Measurements from ENCODE around the gene OR5AN1.

DNA sequence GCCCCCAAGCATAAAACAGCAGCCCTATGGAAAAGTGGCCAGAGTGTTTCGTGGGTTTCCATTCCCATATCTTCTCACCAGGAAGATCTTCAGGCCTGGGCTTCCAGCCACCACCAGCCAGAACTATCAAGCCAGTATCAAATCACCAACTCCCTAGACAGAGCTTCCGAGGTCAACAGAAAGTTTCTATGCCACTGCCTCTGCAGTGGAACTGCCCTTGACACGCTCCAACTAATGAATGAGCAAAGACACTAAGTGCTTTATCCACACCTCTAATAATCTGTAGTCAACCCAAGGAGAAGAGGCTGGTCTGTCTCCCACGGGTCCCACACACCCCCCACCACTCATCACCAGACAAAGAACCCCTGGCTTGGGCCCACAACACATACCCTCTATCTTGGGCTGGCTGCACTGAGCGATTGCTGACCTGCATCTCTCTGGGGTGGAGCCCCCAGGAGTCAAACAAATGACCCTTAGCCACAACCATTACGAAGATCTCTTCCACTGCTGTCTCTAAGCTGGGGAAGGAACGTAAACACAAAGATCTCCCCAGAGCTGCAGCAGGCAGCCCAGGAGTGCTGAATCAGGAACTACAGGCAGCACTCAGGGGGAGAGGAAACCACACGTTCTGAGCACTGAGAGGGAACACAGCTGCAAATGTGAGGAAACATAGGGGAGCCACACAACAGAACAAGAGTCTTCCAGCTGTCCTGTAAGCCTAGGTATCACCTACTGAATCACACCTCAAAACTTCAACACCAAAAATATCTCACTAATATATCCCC is 9.7 kb downstream of the OR5AN1 start:
- TF ChIP-seq, protein P1, sequence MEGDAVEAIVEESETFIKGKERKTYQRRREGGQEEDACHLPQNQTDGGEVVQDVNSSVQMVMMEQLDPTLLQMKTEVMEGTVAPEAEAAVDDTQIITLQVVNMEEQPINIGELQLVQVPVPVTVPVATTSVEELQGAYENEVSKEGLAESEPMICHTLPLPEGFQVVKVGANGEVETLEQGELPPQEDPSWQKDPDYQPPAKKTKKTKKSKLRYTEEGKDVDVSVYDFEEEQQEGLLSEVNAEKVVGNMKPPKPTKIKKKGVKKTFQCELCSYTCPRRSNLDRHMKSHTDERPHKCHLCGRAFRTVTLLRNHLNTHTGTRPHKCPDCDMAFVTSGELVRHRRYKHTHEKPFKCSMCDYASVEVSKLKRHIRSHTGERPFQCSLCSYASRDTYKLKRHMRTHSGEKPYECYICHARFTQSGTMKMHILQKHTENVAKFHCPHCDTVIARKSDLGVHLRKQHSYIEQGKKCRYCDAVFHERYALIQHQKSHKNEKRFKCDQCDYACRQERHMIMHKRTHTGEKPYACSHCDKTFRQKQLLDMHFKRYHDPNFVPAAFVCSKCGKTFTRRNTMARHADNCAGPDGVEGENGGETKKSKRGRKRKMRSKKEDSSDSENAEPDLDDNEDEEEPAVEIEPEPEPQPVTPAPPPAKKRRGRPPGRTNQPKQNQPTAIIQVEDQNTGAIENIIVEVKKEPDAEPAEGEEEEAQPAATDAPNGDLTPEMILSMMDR (IDR thresholded peaks at IDR 0.05; ENCODE audit: insufficient read depth, low read depth, low read length): no peak
- TF ChIP-seq EZH2 (IDR thresholded peaks at IDR 0.05; ENCODE audit: insufficient read depth, low read length): no peak
